ENCODE measurements around the gene VDAC1.
"Not testable (repeated sequence)": the region's sequence is repeated elsewhere in the genome, so short reads cannot be mapped to it uniquely, and the experiment has no call there.

VDAC1 gene

GRCh38 chr5:133966090-133966489 is 38.7 kb downstream of the VDAC1 start:
- FAIRE-seq = no peak

- no peak for FAIRE-seq
Observed at GRCh38 chr5:133963493-133964128, 41.2 kb downstream of the VDAC1 start.

DNA sequence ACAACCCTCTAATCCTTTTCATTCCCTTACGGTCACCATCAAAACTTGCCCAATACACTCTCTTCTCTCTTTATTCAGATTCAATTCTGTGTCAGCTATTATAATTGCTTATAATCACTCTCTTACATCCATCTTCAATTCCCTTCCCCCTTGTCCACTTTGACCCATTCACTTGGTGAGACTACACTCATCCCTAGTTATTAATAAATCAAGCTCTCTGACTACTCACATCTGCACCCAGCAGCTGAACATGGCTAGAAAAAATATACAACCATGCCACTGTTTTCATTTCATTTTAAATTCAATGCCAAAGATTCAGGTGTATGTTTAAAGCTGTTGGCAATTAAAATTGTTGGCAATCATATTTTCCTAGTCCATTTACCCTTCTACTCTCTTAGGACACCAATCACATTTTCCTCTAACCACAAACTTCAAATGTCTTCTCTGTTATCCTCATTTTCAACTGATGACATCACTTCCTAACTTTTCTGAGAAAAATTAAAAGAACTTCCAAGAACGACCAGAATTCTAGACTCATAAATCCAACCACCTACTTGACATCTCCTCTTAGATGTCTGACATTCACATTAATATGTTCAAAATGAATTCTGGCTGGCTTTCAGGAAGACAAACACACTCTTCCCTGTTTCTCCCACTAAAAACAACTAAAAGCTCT is 41.8 kb downstream of the VDAC1 start:
- FAIRE-seq = no peak

- FAIRE-seq = no peak
Observed at GRCh38 chr5:133962131-133962530, 42.6 kb downstream of the VDAC1 start.

DNA sequence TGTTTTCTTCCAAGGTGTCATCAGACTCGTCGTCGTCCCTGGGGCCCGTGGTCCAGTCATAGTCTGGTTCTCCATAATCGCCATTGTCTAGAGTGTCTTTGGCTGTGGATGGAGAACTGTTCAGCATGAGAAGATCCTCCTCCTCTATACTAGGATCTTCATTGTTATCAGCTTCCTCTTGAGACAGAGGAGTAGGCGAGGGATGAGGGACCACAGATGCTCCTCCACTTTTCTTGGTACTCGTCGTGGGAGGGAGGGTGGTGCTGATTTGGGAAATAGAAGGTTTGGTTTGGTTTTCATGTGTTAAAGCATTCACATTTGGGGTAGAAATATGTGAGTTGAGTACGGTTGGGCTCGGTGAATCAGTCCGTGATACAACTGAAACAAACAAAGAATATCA is 45.1 kb downstream of the VDAC1 start:
- FAIRE-seq = no peak

GRCh38 chr5:133957591-133957990 is 47.2 kb downstream of the VDAC1 start:
- no peak for FAIRE-seq

GRCh38 chr5:133957080-133957479 is 47.7 kb downstream of the VDAC1 start:
- no peak for FAIRE-seq

DNA sequence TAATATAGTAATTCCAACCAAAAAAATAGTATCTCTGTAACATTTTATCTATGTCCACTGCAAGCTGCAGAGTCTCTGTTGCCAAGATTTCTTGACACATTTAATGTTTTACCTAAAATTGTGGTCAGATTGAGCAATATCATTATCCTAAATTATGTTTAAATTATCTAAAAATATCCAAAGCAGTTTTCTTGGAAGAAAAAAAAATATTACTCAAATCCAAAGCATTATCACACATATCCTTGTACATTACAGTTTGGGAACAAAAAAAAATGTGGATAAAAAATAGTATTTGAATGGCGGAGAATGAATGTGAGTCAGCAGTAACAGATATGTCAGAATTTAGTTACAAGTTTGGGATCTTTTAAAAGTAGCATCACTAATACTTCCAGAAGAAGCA is 48.6 kb downstream of the VDAC1 start:
- not testable (repeated sequence) for FAIRE-seq

- no peak for FAIRE-seq
Observed at GRCh38 chr5:133953568-133954145, 51.1 kb downstream of the VDAC1 start.

- FAIRE-seq = no peak
Observed at GRCh38 chr5:133952729-133953567, 51.8 kb downstream of the VDAC1 start.

- no peak for FAIRE-seq
Observed at GRCh38 chr5:133950821-133951612, 53.8 kb downstream of the VDAC1 start.

GRCh38 chr5:133948721-133949120 is 56.1 kb downstream of the VDAC1 start:
- peak; percentile 33 for FAIRE-seq

DNA sequence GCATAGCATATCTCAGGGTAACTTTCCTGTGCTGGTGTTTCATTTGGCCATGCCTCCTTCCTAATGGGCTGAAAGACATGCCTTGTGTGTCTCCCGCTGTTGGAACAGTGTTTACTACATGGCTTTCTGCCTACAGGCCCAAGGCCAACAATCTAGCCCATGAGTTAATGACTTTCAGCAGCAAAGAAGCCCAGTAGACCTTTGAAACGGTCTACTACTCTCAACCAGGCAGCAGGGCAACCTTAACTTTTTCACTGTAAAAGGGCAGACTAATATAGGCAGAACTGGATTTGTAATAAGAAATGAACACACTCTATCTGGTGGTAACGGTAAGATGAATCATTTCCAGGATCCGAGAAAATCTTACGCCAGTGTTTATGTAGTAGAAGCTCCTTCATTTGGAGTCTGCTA is 57.3 kb downstream of the VDAC1 start:
- FAIRE-seq = no peak

DNA sequence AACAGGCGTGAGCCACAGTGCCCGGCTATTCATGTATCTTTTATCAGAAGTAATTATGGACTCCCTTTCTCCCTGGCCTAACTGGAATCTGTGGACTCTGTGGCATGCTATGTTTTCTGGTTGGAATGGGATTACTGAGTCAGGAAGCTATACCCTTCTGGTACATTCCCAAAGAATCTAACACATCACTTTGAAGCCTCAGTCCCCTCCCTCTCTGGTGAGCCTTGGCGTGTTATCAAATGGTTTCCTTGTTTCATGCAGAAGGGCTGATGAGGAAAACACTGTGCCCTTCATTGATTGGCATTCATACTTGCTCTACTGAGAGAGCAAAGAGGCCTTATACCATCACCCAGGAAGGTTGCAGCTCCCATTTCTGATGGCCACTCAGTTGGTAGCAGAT is 59.2 kb downstream of the VDAC1 start:
- FAIRE-seq = no peak

DNA sequence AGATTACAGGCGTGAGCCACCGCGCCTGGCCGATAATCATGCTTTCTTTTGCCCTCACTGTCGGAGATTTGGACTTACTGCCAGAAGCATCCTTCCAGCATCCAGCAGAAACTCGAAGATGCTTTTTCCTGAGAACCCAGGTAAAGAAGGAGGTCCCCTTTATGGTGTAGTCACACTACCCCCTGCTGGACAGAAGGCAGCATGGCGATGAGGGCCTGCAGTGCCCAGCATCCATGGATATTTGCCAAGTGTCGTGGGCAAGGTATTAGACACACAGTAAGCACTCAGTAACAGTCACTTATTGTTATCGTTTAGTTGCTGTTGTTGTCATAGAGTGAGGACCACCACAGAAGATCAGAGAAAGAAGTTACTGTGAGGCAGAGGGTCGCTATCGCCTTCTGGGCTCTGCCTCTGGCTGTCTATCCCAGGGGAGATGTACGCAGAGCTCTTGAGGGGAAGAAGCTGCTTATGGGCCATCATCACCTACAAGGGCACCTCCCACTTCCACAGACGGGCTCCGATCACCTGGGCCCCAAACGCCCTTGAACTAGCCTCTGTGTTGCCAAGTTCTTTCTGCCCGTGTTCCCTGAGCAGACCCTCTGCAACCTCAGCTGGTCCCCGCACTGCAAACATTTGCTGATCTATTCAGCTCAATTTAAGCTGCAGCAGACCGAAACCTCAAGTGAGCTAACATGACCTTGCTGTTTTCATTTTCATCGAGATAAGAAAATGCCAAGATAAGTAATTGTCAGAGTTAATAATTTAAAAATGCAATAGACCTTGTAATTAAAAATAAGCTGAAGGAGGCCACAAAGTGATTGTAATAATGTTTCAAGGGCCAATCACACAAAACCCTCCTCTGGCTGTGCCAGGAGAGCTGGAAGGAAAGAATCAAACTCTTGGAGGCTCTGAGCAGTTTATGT is 60.3 kb downstream of the VDAC1 start:
- no peak for FAIRE-seq

- no peak for FAIRE-seq
Observed at GRCh38 chr5:133943475-133943817, 61.3 kb downstream of the VDAC1 start.

DNA sequence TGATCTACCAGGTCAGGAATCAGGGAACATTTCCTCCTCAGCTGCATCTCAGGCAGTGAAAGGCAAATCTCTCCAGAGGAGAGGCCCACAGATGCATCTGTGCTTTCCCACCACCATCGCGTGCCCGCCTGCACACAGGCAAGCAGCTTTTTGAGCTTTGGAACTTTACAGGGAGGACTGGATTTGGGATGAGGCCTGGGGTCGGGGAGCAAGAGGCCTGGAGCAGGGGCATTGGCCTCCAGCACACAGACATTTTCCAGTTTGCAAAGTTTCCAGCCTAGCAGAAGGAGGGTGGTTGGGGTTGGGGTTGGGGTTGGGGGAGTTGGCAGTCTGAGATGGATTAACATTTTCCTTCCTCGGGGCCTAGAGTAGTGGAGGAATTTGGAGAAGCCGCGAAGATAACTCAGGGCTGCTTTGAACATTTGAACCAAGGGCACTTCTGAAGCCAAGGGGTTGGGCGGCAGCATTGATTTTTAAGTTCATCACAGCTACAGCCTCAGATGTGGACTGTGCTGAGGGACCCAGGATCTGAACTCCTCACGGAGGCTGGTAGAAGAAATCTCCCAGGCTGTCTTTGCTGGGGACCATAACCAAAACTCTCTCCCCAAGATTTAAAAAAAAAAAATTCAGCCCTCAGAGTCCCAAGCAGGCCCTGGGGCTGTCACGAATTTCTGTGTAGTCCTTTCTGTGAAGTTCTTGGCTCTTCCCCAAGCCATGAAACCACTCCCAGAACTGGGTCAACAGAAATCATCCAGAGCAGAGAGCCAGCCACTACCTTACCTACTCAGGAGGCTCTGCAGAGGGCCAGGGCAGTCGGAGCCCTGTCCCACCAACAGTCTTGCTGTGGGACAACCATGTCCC is 61.9 kb downstream of the VDAC1 start:
- no peak for FAIRE-seq

DNA sequence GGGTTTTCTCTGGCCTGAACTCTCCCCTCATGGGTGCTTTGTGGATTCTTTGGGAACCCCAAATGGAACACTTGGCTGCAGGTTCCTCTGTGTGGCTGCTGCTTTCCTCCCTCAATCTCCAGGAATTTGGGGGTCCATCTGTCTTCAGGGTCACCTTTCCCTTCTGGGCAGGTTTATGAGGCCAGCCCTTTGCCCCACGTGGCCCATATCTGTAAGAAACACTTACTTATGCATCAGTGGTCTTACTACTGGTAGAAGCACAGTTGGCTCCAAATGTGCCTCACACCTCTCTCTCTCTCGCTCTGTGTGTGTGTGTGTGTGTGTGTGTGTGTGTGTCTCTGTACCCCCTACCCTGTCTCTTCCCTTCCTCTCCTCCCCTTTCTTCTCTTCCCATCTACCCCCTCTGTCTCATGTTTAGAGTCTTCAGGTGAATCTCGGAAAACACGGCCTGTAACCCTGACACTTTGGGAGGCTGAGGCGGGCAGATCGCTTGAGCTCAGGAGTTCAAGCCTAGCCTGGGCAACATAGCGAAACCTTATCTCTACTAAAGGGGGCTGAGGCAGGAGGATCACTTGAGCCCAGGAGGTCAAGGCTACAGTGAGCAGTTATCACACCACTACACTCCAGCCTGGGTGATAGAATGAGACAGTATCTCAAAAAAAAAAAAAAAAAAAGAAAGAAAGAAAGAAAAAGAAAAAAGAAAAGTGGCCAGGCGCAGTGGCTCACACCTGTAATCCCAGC is 63.1 kb downstream of the VDAC1 start:
- FAIRE-seq = no peak

DNA sequence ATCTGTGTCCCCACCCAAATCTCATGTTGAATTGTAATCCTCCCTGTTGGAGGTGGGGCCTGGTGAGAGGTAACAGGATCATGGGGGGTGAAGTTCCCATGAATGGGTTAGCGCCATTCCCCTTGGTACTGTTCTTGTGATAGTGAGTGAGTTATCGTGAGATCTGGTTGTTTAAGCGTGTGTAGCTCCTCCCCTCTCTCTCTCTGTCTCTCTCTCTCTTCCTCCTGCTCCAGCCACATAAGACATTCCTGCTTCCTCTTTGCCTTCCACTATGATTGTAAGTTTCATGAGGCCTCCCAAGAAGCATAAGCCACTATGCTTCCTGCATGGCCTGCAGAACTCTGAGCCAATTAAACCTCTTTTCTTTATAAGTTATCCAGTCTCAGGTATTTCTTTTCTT is 65.1 kb downstream of the VDAC1 start:
- no peak for FAIRE-seq

DNA sequence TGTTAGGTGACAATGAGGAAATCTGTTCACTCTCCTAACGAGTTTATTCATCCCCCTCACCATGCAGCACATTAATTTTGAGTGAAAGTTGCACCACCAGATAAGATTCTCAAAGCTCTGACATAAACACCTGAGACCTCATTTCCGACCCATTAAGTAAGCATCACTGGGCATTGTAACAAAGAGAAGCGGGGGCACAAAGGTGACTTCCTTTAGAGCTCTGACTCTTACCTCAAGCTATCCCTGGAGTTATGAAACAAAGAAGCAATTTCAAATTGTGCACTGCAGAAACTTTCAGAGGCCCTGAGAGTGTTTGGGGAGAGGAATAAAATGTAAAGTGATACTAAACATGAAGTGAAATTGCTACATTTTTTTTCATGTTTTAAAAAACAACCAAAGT is 65.8 kb downstream of the VDAC1 start:
- no peak for FAIRE-seq

Data from colon (tissue), 2 donors.